GM12874 (cell line): ENCODE data around the gene PTPRD.

Source experiments
- CTCF ChIP-seq: IDR thresholded peaks from 2 replicates; pipeline ENCODE4 v1.5.1; 2011; ENCODE audit warnings: low read depth, mild to moderate bottlenecking, control low read depth, low read length, moderate library complexity; ENCODE audit not compliant: insufficient read depth

PTPRD gene

GRCh38 chr9:9284201-9284600 is 1328.6 kb downstream of the PTPRD start:
- TF ChIP-seq CTCF = no peak

GRCh38 chr9:9283159-9283986 is 1329.4 kb downstream of the PTPRD start:
- no peak for TF ChIP-seq CTCF

- no peak for TF ChIP-seq CTCF
Measured at GRCh38 chr9:9275601-9276000, 1337.2 kb downstream of the PTPRD start.

- no peak for TF ChIP-seq CTCF
Measured at GRCh38 chr9:9257999-9258498, 1354.8 kb downstream of the PTPRD start.

GRCh38 chr9:9246726-9247125 is 1366.1 kb downstream of the PTPRD start:
- no peak for TF ChIP-seq CTCF

GRCh38 chr9:9231946-9232345 is 1380.9 kb downstream of the PTPRD start:
- TF ChIP-seq CTCF = no peak

GRCh38 chr9:9229269-9229668 is 1383.5 kb downstream of the PTPRD start:
- no peak for TF ChIP-seq CTCF
